ENCODE measurements around the gene ERICH6. TPM values are rescaled to one million over a fixed set of nuclear protein-coding genes. Genes with fewer than 3 reads are reported as not detected.

The ERICH6 gene
- total RNA-seq, 1 donor from 2014 or later: not detected

DNA sequence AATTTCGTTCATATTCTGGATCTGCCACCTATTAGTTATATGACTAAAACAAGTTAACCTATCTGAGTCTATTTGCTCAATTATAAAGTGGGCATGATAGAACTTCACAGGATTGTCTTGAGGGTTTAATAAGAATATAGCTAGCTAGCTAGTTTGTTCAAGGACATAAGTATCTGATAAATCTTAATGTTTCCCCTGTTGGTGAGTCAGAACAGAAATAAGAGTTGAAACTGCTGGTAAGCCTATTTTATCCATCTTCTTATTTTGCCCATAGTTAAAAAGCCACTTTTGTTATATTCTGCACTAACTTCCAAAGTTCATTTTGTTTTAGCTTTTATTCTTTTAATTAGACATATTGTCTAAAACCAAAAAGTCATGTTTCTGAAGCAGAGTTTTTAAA lies 91.2 kb downstream of the ERICH6 start:
- no peak for DNase-seq

DNA sequence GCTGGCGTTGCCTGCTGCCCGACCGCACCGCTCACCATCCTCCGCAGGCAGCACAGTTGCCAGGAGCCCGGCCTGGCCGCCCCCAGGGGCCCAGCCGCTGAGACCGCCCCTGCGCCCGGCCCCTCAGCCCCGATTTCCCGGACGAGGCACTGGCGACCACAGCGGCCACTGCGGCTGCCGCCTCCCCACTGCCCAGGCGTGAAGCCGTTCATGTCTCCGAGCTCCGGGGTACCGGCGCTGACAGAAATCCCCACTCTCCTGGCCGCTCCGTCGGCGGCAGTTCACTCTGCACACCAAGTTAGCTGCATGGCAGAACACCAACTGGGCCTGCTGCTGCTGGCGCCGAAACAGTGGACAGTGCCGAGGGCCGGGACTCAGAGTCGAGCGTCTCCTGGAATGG lies 92.1 kb downstream of the ERICH6 start:
- DNase-seq: no peak

DNA sequence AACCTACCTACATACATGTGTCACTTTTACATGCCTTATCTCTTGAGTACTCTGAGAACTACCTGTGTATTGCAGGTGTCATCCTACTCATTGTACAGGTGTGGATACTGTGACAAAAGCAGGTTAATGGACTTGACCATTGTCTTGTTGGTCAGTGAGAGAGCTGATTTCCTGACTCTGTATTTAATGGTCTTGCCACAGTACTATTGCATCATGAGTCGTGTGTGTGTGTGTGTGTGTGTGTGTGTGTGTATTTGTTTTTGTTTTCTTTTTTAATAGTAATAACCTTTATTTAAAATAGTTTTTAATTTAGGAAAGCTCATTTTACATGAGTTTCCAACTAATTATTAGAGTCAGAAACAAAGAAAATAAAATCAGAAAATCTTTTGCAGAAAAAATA lies 92.9 kb downstream of the ERICH6 start:
- DNase-seq: no peak

DNA sequence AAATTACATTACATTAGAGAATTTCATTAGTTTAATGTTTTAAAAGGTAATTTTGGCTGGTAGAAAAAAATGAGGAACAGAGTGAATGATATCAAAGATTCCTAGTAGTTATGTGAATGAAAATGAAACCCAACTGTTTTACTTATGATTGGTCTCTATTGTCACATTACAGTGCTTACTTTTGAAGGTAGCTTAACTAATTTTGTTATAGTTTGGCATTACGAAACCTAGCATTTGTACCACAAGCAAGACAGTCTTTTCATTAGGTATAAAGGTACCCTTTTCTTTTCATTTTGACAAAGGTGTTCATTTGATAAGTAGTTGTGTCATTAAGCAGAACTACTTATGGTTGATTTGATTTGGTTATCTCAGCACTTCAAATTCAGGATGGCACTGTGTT lies 93.7 kb downstream of the ERICH6 start:
- no peak for DNase-seq

Other genes with a start within 250 kb of the ERICH6 start
- gene SERP1, start 157.4 kb downstream of the ERICH6 start, total RNA-seq: 84.8 TPM
- gene EIF2A, start 157.1 kb downstream of the ERICH6 start, total RNA-seq: 149 TPM
- gene SELENOT, start 100.6 kb downstream of the ERICH6 start, total RNA-seq: 45.9 TPM
- gene SIAH2, start 59.2 kb upstream of the ERICH6 start, total RNA-seq: 26.7 TPM
- not detected for gene MINDY4B, start 201.5 kb upstream of the ERICH6 start, total RNA-seq